SK-N-SH (cell line): ENCODE data around the gene ACACB. TPM values are rescaled to one million over a fixed set of nuclear protein-coding genes. Genes with fewer than 3 reads are reported as not detected.

Experiments
- CTCF ChIA-PET: fragments of 300-600, 350-600 bp; formaldehyde crosslinking; extraction: SDS; loops from one replicate; lab custom pipeline; 2021; lab: Yijun Ruan, JAX
- POLR2A ChIA-PET: fragments of 350-600 bp; sonication (Branson Sonifier 250); formaldehyde crosslinking; extraction: SDS; loops from one replicate; lab custom pipeline; 2020; ENCODE audit warnings: antibody characterized with exemption, inconsistent platforms; lab: Yijun Ruan, JAX
- DNase-seq: peaks from one replicate; pipeline ENCODE4 v3.0.0; 2012
- H2AFZ ChIP-seq: fragments of 200-600 bp; sonication (generic); 2 replicates; pipeline ENCODE4 v1.8.1; 2016; ENCODE audit warnings: antibody characterized with exemption, mild to moderate bottlenecking, low read depth
- H3F3A ChIP-seq: fragments of 200-600 bp; sonication (generic); replicated peaks from 2 replicates; pipeline ENCODE3; 2016; ENCODE audit warnings: antibody characterized with exemption, mild to moderate bottlenecking; ENCODE audit not compliant: insufficient read depth
- H3K27ac ChIP-seq, 2 experiments: fragments of 200-500 bp in 1 of 2; fragments of 200-600 bp in 1 of 2; sonication (Bioruptor generic) in 1 of 2; sonication (generic), shearing (Covaris generic) in 1 of 2; 2 replicates each; pipeline versions ENCODE4 v1.5.1 to v1.6.1; 2014 to 2016; ENCODE audit warnings: low read depth in 2 of 2, inconsistent platforms in 1 of 2, low read length in 1 of 2, mild to moderate bottlenecking in 1 of 2, mixed read lengths in 1 of 2
- H3K27me3 ChIP-seq: fragments of 200-600 bp; sonication (generic), shearing (Covaris generic); 2 replicates; pipeline ENCODE4 v1.6.1; 2016; ENCODE audit warnings: mixed run types; ENCODE audit not compliant: insufficient read depth
- H3K36me3 ChIP-seq, 2 experiments: fragments of 200-500 bp in 1 of 2; fragments of 200-600 bp in 1 of 2; sonication (Bioruptor generic) in 1 of 2; sonication (generic) in 1 of 2; replicated peaks in 1 of 2; 2 replicates each; pipeline versions ENCODE3 to v1.5.1; 2014 to 2016; ENCODE audit warnings: low read length in 1 of 2, mild to moderate bottlenecking in 1 of 2; ENCODE audit not compliant: insufficient read depth in 2 of 2, control insufficient read depth in 1 of 2
- H3K4me1 ChIP-seq, 2 experiments: fragments of 200-500 bp in 1 of 2; fragments of 200-600 bp in 1 of 2; sonication (Bioruptor generic) in 1 of 2; sonication (generic), shearing (Covaris generic) in 1 of 2; 2 replicates each; pipeline versions ENCODE4 v1.5.1 to v1.6.1; 2014 to 2016; ENCODE audit warnings: low read depth in 1 of 2, low read length in 1 of 2, mixed run types in 1 of 2; ENCODE audit not compliant: insufficient read depth in 2 of 2, control insufficient read depth in 1 of 2
- H3K4me2 ChIP-seq: fragments of 200-600 bp; sonication (generic), shearing (Covaris generic); 2 replicates; pipeline ENCODE4 v1.6.1; 2017; ENCODE audit warnings: mixed run types
- H3K4me3 ChIP-seq, 2 experiments: fragments of 200-500 bp in 1 of 2; fragments of 200-600 bp in 1 of 2; sonication (Bioruptor generic) in 1 of 2; sonication (generic), shearing (Covaris generic) in 1 of 2; 2 replicates each; pipeline versions ENCODE4 v1.5.1 to v1.8.1; 2014 to 2016; ENCODE audit warnings: low read depth in 2 of 2, inconsistent platforms in 1 of 2, low read length in 1 of 2, mild to moderate bottlenecking in 1 of 2, mixed read lengths in 1 of 2, moderate library complexity in 1 of 2
- H3K79me2 ChIP-seq: fragments of 200-600 bp; sonication (generic); 2 replicates; pipeline ENCODE4 v1.8.1; 2017; ENCODE audit warnings: mild to moderate bottlenecking; ENCODE audit not compliant: insufficient read depth
- H3K9ac ChIP-seq: fragments of 200-600 bp; sonication (generic); 2 replicates; pipeline ENCODE4 v1.6.1; 2017; ENCODE audit warnings: mixed run types
- H3K9me2 ChIP-seq: fragments of 200-600 bp; sonication (generic); 2 replicates; pipeline ENCODE4 v1.6.1; 2017; ENCODE audit warnings: mixed run types
- H3K9me3 ChIP-seq: fragments of 200-600 bp; sonication (generic); 2 replicates; pipeline ENCODE4 v1.6.1; 2017; ENCODE audit warnings: mixed run types, mild to moderate bottlenecking, moderate library complexity
- H4K20me1 ChIP-seq: fragments of 200-600 bp; sonication (generic); 2 replicates; pipeline ENCODE4 v1.6.1; 2017; ENCODE audit warnings: mild to moderate bottlenecking, mixed run types; ENCODE audit not compliant: insufficient read depth
- CHD2 ChIP-seq: fragments of 150-350 bp; IDR thresholded peaks from 2 replicates; pipeline ENCODE4 v1.6.1; 2018; ENCODE audit warnings: low read length; ENCODE audit not compliant: partially characterized antibody
- CTCF ChIP-seq: fragments of 200-600 bp; sonication (generic); IDR thresholded peaks from 2 replicates; pipeline ENCODE4 v1.6.1; 2017; ENCODE audit warnings: antibody characterized with exemption, mild to moderate bottlenecking, moderate library complexity
- ELF1 ChIP-seq: IDR thresholded peaks from 2 replicates; pipeline ENCODE4 v1.4.0; 2012
- EZH2phosphoT487 ChIP-seq: fragments of 200-600 bp; sonication (generic); IDR thresholded peaks from 2 replicates; pipeline ENCODE4 v1.6.1; 2017; ENCODE audit warnings: low read depth, mixed run types, mild to moderate bottlenecking, antibody characterized with exemption, moderate library complexity, borderline replicate concordance
- FOSL2 ChIP-seq: IDR thresholded peaks from 2 replicates; pipeline ENCODE4 v1.4.0; 2012; ENCODE audit warnings: low read depth, mild to moderate bottlenecking, moderate library complexity, borderline replicate concordance
- FOXJ3 ChIP-seq: sonication (generic); formaldehyde crosslinking; IDR thresholded peaks from 2 replicates; pipeline ENCODE4 v1.5.1; 2020; ENCODE audit warnings: mild to moderate bottlenecking, missing genetic modification reagents
- FOXM1 ChIP-seq: IDR thresholded peaks from 2 replicates; pipeline ENCODE4 v1.4.0; 2012; ENCODE audit warnings: low read depth, mild to moderate bottlenecking
- GATA2 ChIP-seq: sonication (generic); formaldehyde crosslinking; IDR thresholded peaks from 2 replicates; pipeline ENCODE4 v1.5.0; 2020; ENCODE audit warnings: mild to moderate bottlenecking, missing genetic modification reagents
- IRF3 ChIP-seq: fragments of 150-350 bp; IDR thresholded peaks from 2 replicates; pipeline ENCODE4 v1.6.1; 2016; ENCODE audit warnings: mild to moderate bottlenecking, low read depth, low read length
- JUND ChIP-seq: IDR thresholded peaks from 2 replicates; pipeline ENCODE4 v1.4.0; 2012
- MEF2A ChIP-seq: IDR thresholded peaks from 2 replicates; pipeline ENCODE4 v1.4.0; 2012; ENCODE audit warnings: low read depth, borderline replicate concordance
- MXI1 ChIP-seq: IDR thresholded peaks from 2 replicates; pipeline ENCODE4 v1.6.1; 2012; ENCODE audit warnings: mild to moderate bottlenecking, low read depth, low read length, improper control_type of control experiment
- NRF1 ChIP-seq: IDR thresholded peaks from 2 replicates; pipeline ENCODE4 v1.6.1; 2012; ENCODE audit warnings: low read depth, mild to moderate bottlenecking, low read length
- RAD21 ChIP-seq: IDR thresholded peaks from 2 replicates; pipeline ENCODE4 v1.6.1; 2012; ENCODE audit warnings: mild to moderate bottlenecking, low read length
- RCOR1 ChIP-seq: fragments of 150-350 bp; IDR thresholded peaks from 2 replicates; pipeline ENCODE4 v1.6.1; 2017; ENCODE audit warnings: antibody characterized with exemption, low read length
- RXRA ChIP-seq: IDR thresholded peaks from 2 replicates; pipeline ENCODE4 v1.4.0; 2012; ENCODE audit warnings: low read depth, mild to moderate bottlenecking, borderline replicate concordance
- SIN3A ChIP-seq: IDR thresholded peaks from 2 replicates; pipeline ENCODE4 v1.6.1; 2012; ENCODE audit warnings: low read depth, mild to moderate bottlenecking, low read length, moderate library complexity, borderline replicate concordance
- SMC3 ChIP-seq: IDR thresholded peaks from 2 replicates; pipeline ENCODE4 v1.6.1; 2012; ENCODE audit warnings: low read depth, low read length, improper control_type of control experiment
- TAF1 ChIP-seq: IDR thresholded peaks from 2 replicates; pipeline ENCODE4 v1.6.1; 2012; ENCODE audit warnings: low read depth, mild to moderate bottlenecking, low read length, moderate library complexity, borderline replicate concordance
- TCF12 ChIP-seq: IDR thresholded peaks from 2 replicates; pipeline ENCODE4 v1.4.0; 2012
- USF1 ChIP-seq: IDR thresholded peaks from 2 replicates; pipeline ENCODE4 v1.4.0; 2012; ENCODE audit warnings: low read depth, borderline replicate concordance
- USF2 ChIP-seq: fragments of 150-350 bp; IDR thresholded peaks from 2 replicates; pipeline ENCODE4 v1.6.1; 2017; ENCODE audit warnings: antibody characterized with exemption, low read length, low read depth, borderline replicate concordance
- YY1 ChIP-seq: IDR thresholded peaks from 2 replicates; pipeline ENCODE4 v1.4.0; 2012; ENCODE audit warnings: low read depth, mild to moderate bottlenecking
- ZBTB33 ChIP-seq: IDR thresholded peaks from 2 replicates; pipeline ENCODE4 v1.4.0; 2012; ENCODE audit warnings: low read depth, borderline replicate concordance
- WGBS: methylation state at CpG from one replicate; pipeline ENCODE4 v1.1.6; 2017; ENCODE audit warnings: low lambda C conversion rate; 5-methylcytosine and 5-hydroxymethylcytosine counted together
- polyA plus RNA-seq, 3 experiments: library from polyadenylated mRNA; depleted of rRNA; stranded (reverse); fragments of >200 nt; gene quantifications; 2 replicates each; pipeline ENCODE4 v1.2.3, GENCODE V29; 2012

Gene ACACB
- polyA plus RNA-seq, 1 of the 3 experiments (the other 2 are of a cell fraction): 6.1 TPM

GRCh38 chr12:109147954-109148353, 31.6 kb downstream of the ACACB start:
- H3K27me3 ChIP-seq: no peaks in the 10 kb centered on the region
- no peak for DNase-seq
- H3K4me2 ChIP-seq: no peak overlapping the region
- WGBS: 54% methylated on average over 2 of the region's 2 CpGs
- no peak overlapping the region for H2AFZ ChIP-seq
- ChIA-PET CTCF (interaction anchor here (1.7 kb wide), 1 partner anchor 36 kb away, joined by 7 read pairs; no protein-coding TSS in a partner anchor), POLR2A (no interaction called here)
- no peaks in the 10 kb centered on the region for H3F3A ChIP-seq
- no peaks in the 10 kb centered on the region for H3K79me2 ChIP-seq
- no peak overlapping the region for H3K9ac ChIP-seq
- no peaks in the 10 kb centered on the region for H3K9me3 ChIP-seq
- H3K27ac ChIP-seq: no peak overlapping the region
- H3K4me1 ChIP-seq: no peaks in the 10 kb centered on the region
- no peak overlapping the region for H3K4me3 ChIP-seq
- H3K36me3 ChIP-seq: no peaks in the 10 kb centered on the region
- no peak for TF ChIP-seq FOXM1
- TF ChIP-seq ZBTB33: no peak
- TF ChIP-seq TCF12: no peak
- no peak for TF ChIP-seq RAD21
- no peak for TF ChIP-seq MEF2A
- TF ChIP-seq USF2: no peak
- TF ChIP-seq JUND: no peak
- no peak for TF ChIP-seq IRF3
- no peak for TF ChIP-seq NRF1
- no peak for TF ChIP-seq GATA2 (CRISPR knock-in tag)
- no peak for TF ChIP-seq SIN3A
- TF ChIP-seq CHD2: no peak
- no peak for TF ChIP-seq FOXJ3
- TF ChIP-seq MXI1: no peak
- TF ChIP-seq YY1: no peak
- H3K9me2 ChIP-seq: no peaks in the 10 kb centered on the region
- no peaks in the 10 kb centered on the region for H4K20me1 ChIP-seq

GRCh38 chr12:109150124-109150640, 33.8 kb downstream of the ACACB start:
- Histone ChIP-seq H4K20me1 (no peaks in the 10 kb centered on the region), H3K4me1 (peaks cover 0 to 6% of the 10 kb centered on the region in 2 experiments; a peak in 2 of 4 replicates), H3K27me3 (no peaks in the 10 kb centered on the region), H3K79me2 (no peaks in the 10 kb centered on the region), H3K9me2 (no peaks in the 10 kb centered on the region), H3K9me3 (no peaks in the 10 kb centered on the region), H3K36me3 (no peaks in the 10 kb centered on the region), H3K4me2 (no peak overlapping the region), H2AFZ (no peak overlapping the region), H3K27ac (no peak overlapping the region), H3K9ac (no peak overlapping the region), H3K4me3 (no peak overlapping the region), H3F3A (no peaks in the 10 kb centered on the region)
- CTCF ChIA-PET: interaction anchor here (1.0 kb wide), 1 partner anchor 243 kb away, joined by 3 read pairs; no protein-coding TSS in a partner anchor
- 76% methylated on average over 9 of the region's 9 CpGs for WGBS
- POLR2A ChIA-PET: no interaction called here
- no peak for DNase-seq
- TF ChIP-seq CHD2 (no peak), FOSL2 (no peak), USF1 (no peak), ELF1 (no peak), EZH2phosphoT487 (no peak), GATA2 (CRISPR knock-in tag) (no peak), TCF12 (no peak), RXRA (no peak), NRF1 (no peak), RCOR1 (no peak), TAF1 (no peak), SMC3 (no peak), CTCF (no peak)
